Tibial artery (tissue), 4 donors: ENCODE data around the gene NTRK3.

ENCODE experiments used
- DNase-seq, 2 donors: peaks; one replicate each; pipeline ENCODE4 v3.0.0-alpha.2; 2019
- H3K27ac ChIP-seq, 2 donors: fragments of 200-600 bp; sonication (generic) in 1 of 2; 1 replicate in 1 of 2; 2 replicates in 1 of 2; pipeline ENCODE4 v1.5.1; 2018 to 2019; ENCODE audit warnings: mild to moderate bottlenecking in 1 of 2
- H3K27me3 ChIP-seq, 2 donors: fragments of 200-600 bp; sonication (generic) in 1 of 2; one replicate each; pipeline versions ENCODE4 v1.5.1 to v1.6.0; 2016 to 2019
- H3K36me3 ChIP-seq, 3 donors: fragments of 200-600 bp; sonication (generic) in 2 of 3; one replicate each; pipeline ENCODE4 v1.5.1; 2016 to 2019; ENCODE audit warnings: mild to moderate bottlenecking in 2 of 3
- H3K4me1 ChIP-seq, 4 donors: fragments of 200-600 bp; sonication (generic) in 2 of 4; 1 replicate in 3 of 4; 2 replicates in 1 of 4; pipeline ENCODE4 v1.5.1; 2016 to 2019
- H3K4me3 ChIP-seq, 2 donors: fragments of 200-600 bp; sonication (generic) in 1 of 2; 1 replicate in 1 of 2; 2 replicates in 1 of 2; pipeline ENCODE4 v1.5.1; 2018 to 2019; ENCODE audit warnings: mild to moderate bottlenecking in 2 of 2
- H3K9me3 ChIP-seq, 3 donors: fragments of 200-600 bp; sonication (generic) in 1 of 3; one replicate each; pipeline ENCODE4 v1.5.1; 2016 to 2019
- CTCF ChIP-seq, 2 experiments: fragments of 200-600 bp in 1 of 2; fragments of 450-650 bp in 1 of 2; IDR thresholded peaks; one replicate each; pipeline ENCODE4 v1.5.1; 2017 to 2019; ENCODE audit warnings: antibody characterized with exemption in 2 of 2, mild to moderate bottlenecking in 1 of 2, moderate library complexity in 1 of 2
- intact Hi-C: fragments of 100-400 bp; cut with DNase I; formaldehyde crosslinking; loops from one replicate; pipeline ENCODE4 v1.15.0; 2023; ENCODE audit warnings: low total_unique reads

Gene NTRK3

GRCh38 chr15:88250826-88251225 lies 5.7 kb downstream of the NTRK3 start:
- Histone ChIP-seq H3K9me3 (no peaks in the 10 kb centered on the region), H3K27me3 (no peaks in the 10 kb centered on the region), H3K27ac (peak overlapping the region; percentile 92 to 93), H3K4me3 (no peak overlapping the region), H3K36me3 (no peaks in the 10 kb centered on the region), H3K4me1 (peaks cover 0 to 88% (median 71%) of the 10 kb centered on the region in 4 donors)
- no peak for DNase-seq
- TF ChIP-seq CTCF (IDR thresholded peaks at IDR 0.05), result no peak
- intact Hi-C loops, result no loop called here

GRCh38 chr15:88249220-88249619 lies 7.3 kb downstream of the NTRK3 start:
- intact Hi-C loops, result loop anchor here (5.0 to 10.0 kb wide), 4 partner anchors 124 to 666 kb away; partner anchors contain the start of gene MFGE8
- Histone ChIP-seq H3K36me3 (no peaks in the 10 kb centered on the region), H3K4me3 (no peak overlapping the region), H3K9me3 (no peaks in the 10 kb centered on the region), H3K4me1 (peaks cover 0 to 97% (median 66%) of the 10 kb centered on the region in 4 donors), H3K27me3 (no peaks in the 10 kb centered on the region), H3K27ac (peak overlapping the region; percentile 78 to 93)
- DNase-seq, result peak; percentile 79 to 94
- no peak for TF ChIP-seq CTCF (IDR thresholded peaks at IDR 0.05)

DNA sequence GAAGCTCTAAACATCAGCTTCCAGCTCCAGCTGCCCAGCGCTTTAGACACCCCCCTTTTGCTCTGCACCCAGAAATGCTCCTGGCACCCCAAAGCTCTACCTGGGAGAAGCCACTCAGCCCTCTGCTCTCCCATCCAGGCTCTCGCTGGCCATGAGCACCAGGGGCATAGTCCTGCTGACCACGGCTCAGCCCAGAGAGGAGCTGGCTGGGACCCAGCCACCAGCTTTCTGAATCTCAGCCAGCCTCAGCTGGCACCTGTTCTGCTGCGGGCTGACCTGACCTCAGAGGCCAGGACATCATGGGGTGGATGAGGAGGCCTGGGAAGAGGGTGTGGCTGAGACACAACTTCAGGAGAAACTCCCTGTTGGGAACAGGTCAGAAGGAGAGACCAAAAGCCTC lies 8.6 kb downstream of the NTRK3 start:
- peak in 1 of 2 donors; percentile 89 for DNase-seq
- TF ChIP-seq CTCF (IDR thresholded peaks at IDR 0.05), result no peak
- intact Hi-C loops, result loop anchor here (5.0 to 10.0 kb wide), 4 partner anchors 123 to 667 kb away; partner anchors contain the start of gene MFGE8
- H3K36me3 ChIP-seq, result no peaks in the 10 kb centered on the region
- no peak overlapping the region for H3K4me3 ChIP-seq
- H3K27me3 ChIP-seq, result no peaks in the 10 kb centered on the region
- no peaks in the 10 kb centered on the region for H3K9me3 ChIP-seq
- peak overlapping the region; percentile 78 to 93 for H3K27ac ChIP-seq
- peaks cover 0 to 94% (median 56%) of the 10 kb centered on the region in 4 donors for H3K4me1 ChIP-seq

DNA sequence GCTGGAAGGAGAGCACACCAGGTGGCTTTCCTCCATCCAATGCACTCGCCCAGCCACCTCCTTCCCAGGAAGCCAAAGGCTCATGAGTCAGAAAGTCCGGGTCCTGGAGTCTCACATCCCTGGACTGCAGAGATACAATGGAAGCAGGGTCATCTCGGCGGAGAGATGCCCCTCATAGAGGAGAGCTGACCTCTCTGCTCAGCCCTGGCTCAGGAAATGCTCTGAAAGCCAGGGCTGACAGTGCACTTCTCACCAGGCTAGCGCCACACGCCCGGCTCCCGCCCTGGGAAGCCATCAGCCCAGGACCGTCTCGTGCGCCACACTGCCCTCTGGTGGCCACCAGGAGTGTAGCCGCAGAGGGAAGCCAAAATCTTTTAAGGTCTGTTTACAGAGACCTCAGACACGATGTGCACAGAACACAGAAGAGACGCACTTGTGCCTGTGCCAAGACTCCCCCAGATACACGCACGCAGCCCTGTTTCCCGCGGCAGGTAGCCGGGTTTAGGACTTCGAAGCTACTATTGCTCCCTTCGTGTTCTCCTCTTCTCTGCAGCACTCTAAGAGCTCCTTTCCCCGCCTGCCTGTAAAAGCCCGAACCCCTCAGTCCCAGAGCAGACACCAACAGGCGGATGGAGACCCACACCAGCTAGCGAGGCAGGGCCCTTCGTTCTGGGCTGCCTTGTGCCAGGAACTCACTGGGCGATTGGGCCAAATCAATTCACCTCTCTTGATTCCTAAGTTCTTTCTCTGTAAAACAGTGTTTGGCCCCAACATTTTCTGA lies 9.7 kb downstream of the NTRK3 start:
- Histone ChIP-seq H3K9me3 (no peaks in the 10 kb centered on the region), H3K36me3 (no peaks in the 10 kb centered on the region), H3K4me1 (peaks cover 0 to 93% (median 47%) of the 10 kb centered on the region in 4 donors), H3K27ac (peak overlapping the region; percentile 78 to 93), H3K4me3 (peak overlapping the region; percentile 32), H3K27me3 (no peaks in the 10 kb centered on the region)
- DNase-seq, result peak; percentile 67 to 88
- intact Hi-C loops, result loop anchor here (5.0 to 10.0 kb wide), 4 partner anchors 122 to 668 kb away; partner anchors contain the start of gene MFGE8
- peak; percentile 94 to 98 for TF ChIP-seq CTCF (IDR thresholded peaks at IDR 0.05)

DNA sequence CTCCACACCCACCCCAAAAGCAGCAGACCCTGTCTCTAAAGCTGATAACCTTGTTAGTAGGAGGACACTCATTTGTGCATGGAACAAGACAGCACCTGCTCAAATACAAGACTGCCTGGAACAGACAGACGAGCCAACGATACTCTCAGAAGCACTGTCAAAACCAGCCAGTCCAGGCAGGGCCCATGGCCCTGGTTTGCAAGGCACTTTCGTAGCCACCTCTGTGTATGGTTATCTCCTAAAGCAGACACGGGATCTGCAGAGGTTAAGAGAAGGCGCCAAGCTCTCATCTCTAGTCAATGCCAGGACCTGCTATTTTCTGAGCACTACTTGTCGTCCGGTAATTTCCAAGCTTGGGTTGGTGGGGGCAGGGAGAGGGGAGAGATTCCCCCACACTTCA lies 10.5 kb downstream of the NTRK3 start:
- intact Hi-C loops, result loop anchor here (5.0 to 10.0 kb wide), 4 partner anchors 121 to 669 kb away; partner anchors contain the start of gene MFGE8
- peaks cover 0 to 92% (median 47%) of the 10 kb centered on the region in 4 donors for H3K4me1 ChIP-seq
- H3K27ac ChIP-seq, result peak overlapping the region in 1 of 2 donors; percentile 93
- no peak for DNase-seq
- H3K9me3 ChIP-seq, result no peaks in the 10 kb centered on the region
- H3K4me3 ChIP-seq, result no peak overlapping the region
- H3K27me3 ChIP-seq, result no peaks in the 10 kb centered on the region
- H3K36me3 ChIP-seq, result no peaks in the 10 kb centered on the region
- TF ChIP-seq CTCF (IDR thresholded peaks at IDR 0.05), result no peak
